Activated T-helper 1 cell treated with anti-CD3 and anti-CD28 coated beads, Interleukin-12 subunit alpha, Interleukin-12 subunit beta, Interleukin-2, Interleukin-4 antibody, amounts not matched to agents 30 ng/mL and 10 ng/mL and 1 ng/mL, durations not matched to agents 14 hours and 24 hours and 36 hours (primary cell): ENCODE data around the gene KRTAP21-3. TPM values are rescaled to one million over a fixed set of nuclear protein-coding genes. Genes with fewer than 3 reads are reported as not detected.

Source experiments
- DNase-seq: peaks from one replicate; pipeline ENCODE4 v3.0.0; 2021; ENCODE audit warnings: low spot score
- H3K27ac Mint-ChIP-seq: one replicate; pipeline ENCODE4 v1.8.0; 2021; ENCODE audit warnings: mild to moderate bottlenecking, mixed read lengths
- H3K27me3 Mint-ChIP-seq: one replicate; pipeline ENCODE4 v1.8.0; 2022; ENCODE audit warnings: mild to moderate bottlenecking, moderate library complexity, mixed read lengths; ENCODE audit not compliant: insufficient read depth
- H3K36me3 Mint-ChIP-seq: one replicate; pipeline ENCODE4 v1.8.0; 2021; ENCODE audit warnings: low read depth, mixed read lengths
- H3K4me1 Mint-ChIP-seq: one replicate; pipeline ENCODE4 v1.8.0; 2021; ENCODE audit warnings: low read depth, mixed read lengths
- H3K4me3 Mint-ChIP-seq: one replicate; pipeline ENCODE4 v1.8.0; 2021; ENCODE audit warnings: mild to moderate bottlenecking, moderate library complexity, mixed read lengths
- H3K9me3 Mint-ChIP-seq: one replicate; pipeline ENCODE4 v1.8.0; 2021; ENCODE audit warnings: mixed read lengths
- intact Hi-C: fragments of 100-400 bp; cut with micrococcal nuclease; formaldehyde crosslinking; loops from one replicate; pipeline ENCODE4 v1.15.1; 2024
- total RNA-seq: library from RNA; stranded (reverse); gene quantifications from 2 replicates; pipeline ENCODE4 v1.2.3, GENCODE V29; 2022

The KRTAP21-3 gene
- total RNA-seq, 1 donor from 2014 or later = not detected

- no peak for DNase-seq
- peaks cover 33% of the 10 kb centered on the region for H3K9me3 Mint-ChIP-seq
- H3K4me1 Mint-ChIP-seq = peaks cover 17% of the 10 kb centered on the region
- intact Hi-C loops = loop anchor here (1.0 to 10.0 kb wide), 4 partner anchors 8 to 1936 kb away; partner anchors contain the start of gene KRTAP21-3
- H3K36me3 Mint-ChIP-seq = peaks cover 6% of the 10 kb centered on the region
- peak overlapping the region; percentile 95 for H3K27ac Mint-ChIP-seq
- no peaks in the 10 kb centered on the region for H3K27me3 Mint-ChIP-seq
- no peak overlapping the region for H3K4me3 Mint-ChIP-seq
Measured at GRCh38 chr21:30710499-30710898, 8.1 kb downstream of the KRTAP21-3 start.

DNA sequence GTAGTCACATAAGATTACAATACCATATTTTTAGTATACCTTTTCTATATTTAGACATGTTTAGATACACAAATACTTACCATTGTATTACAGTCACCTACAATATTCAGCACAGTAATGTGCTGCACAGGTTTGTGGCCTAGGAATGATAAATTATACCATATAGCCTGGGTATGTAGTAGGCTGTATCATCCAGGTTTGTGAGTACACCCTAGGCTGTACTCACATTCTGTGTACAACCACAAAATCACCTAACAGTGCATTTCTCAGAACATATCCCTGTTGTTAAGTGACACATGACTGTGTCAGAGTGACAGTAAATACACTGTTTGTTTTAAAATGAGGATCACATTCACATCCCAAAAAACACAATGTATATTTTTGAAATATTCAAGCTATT lies 11.2 kb downstream of the KRTAP21-3 start:
- DNase-seq = no peak
- H3K27ac Mint-ChIP-seq = no peak overlapping the region
- H3K9me3 Mint-ChIP-seq = peaks cover 19% of the 10 kb centered on the region
- peaks cover 4% of the 10 kb centered on the region for H3K36me3 Mint-ChIP-seq
- intact Hi-C loops = no loop called here
- H3K27me3 Mint-ChIP-seq = peaks cover 2% of the 10 kb centered on the region
- H3K4me3 Mint-ChIP-seq = no peak overlapping the region
- H3K4me1 Mint-ChIP-seq = peaks cover 17% of the 10 kb centered on the region

DNA sequence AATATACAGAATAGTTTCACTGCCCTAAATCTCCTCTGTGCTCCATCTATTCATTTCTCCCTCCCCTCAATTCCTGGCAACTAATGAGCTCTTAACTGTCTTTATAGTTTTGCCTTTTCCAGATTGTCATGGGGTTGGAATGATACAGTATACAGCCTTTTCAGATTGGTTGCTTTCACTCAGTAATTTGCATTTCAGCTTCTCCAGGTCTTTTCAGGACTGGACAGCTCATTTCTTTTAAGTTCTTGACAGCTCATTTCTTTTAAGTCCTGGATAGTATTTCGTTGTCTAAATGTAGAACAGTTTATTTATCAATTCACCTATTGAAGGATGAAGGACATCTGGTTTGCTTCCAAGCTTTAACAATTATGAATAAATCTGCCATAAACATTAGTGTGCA lies 22.6 kb downstream of the KRTAP21-3 start:
- DNase-seq = no peak
- H3K27ac Mint-ChIP-seq = no peak overlapping the region
- no peak overlapping the region for H3K4me3 Mint-ChIP-seq
- H3K27me3 Mint-ChIP-seq = peaks cover 4% of the 10 kb centered on the region
- intact Hi-C loops = no loop called here
- H3K36me3 Mint-ChIP-seq = no peaks in the 10 kb centered on the region
- no peaks in the 10 kb centered on the region for H3K4me1 Mint-ChIP-seq
- H3K9me3 Mint-ChIP-seq = peaks cover 5% of the 10 kb centered on the region

DNA sequence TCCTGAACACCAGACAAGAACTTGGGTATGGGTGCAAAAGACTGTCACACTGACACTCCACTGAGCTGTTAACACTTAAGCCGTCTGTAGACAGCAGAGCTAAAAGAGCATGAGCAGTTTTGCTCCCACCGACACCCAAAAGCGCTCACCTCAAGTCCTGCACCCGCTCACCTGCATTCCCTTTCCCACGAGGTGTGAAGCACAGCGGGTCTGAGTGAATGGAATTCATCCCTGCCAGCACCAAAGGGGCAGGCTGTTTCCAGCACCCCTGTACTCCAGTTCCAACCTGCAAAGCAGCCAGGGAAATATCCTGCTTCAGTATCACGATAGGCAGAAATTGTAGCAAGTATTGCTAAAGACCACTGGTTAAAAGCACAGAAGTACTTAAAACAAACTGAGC lies 28.8 kb downstream of the KRTAP21-3 start:
- H3K4me1 Mint-ChIP-seq = no peaks in the 10 kb centered on the region
- H3K36me3 Mint-ChIP-seq = no peaks in the 10 kb centered on the region
- intact Hi-C loops = no loop called here
- no peak overlapping the region for H3K27ac Mint-ChIP-seq
- DNase-seq = no peak
- H3K4me3 Mint-ChIP-seq = no peak overlapping the region
- no peaks in the 10 kb centered on the region for H3K9me3 Mint-ChIP-seq
- peaks cover 6% of the 10 kb centered on the region for H3K27me3 Mint-ChIP-seq

DNA sequence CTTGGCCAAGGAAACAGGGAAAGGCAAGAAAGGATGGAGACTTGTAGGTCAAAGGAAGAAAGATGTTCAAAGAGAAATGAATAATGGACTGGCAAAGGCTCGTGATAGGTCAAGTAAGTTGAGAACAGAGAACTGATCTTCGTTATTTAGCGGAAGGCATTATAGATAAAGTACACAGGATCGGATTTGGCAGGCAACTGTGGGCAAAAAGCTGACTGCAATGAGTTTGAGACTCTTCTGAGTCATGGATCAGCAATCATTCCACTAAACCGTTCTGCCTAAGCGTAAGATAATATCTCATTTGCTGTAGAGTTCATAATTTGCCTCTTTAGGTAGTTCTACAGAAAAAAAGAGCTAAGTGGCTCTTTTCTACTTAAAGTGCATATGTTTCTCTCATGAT lies 34.1 kb downstream of the KRTAP21-3 start:
- intact Hi-C loops = no loop called here
- H3K36me3 Mint-ChIP-seq = no peaks in the 10 kb centered on the region
- no peak overlapping the region for H3K27ac Mint-ChIP-seq
- no peaks in the 10 kb centered on the region for H3K4me1 Mint-ChIP-seq
- no peak overlapping the region for H3K4me3 Mint-ChIP-seq
- no peaks in the 10 kb centered on the region for H3K9me3 Mint-ChIP-seq
- DNase-seq = no peak
- peaks cover 2% of the 10 kb centered on the region for H3K27me3 Mint-ChIP-seq

DNA sequence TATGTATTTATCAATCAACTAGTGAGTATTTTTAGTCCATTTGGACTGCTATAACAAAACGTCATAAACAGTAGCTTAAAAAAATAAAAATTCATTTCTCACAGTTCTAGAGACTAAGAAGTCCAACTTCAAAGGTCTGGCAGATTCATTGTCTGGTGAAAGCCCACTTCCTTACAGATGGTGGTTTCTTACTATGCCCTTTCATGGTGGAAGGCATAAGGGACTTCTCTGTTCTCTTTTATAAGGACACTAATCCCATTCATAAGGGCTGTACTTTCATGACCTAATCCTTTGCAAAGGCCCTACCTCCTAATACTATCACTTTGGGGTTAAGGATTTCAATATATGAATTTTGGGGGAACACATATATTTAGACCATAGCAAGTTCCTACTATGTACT lies 38.0 kb downstream of the KRTAP21-3 start:
- H3K27ac Mint-ChIP-seq = no peak overlapping the region
- no peaks in the 10 kb centered on the region for H3K27me3 Mint-ChIP-seq
- H3K36me3 Mint-ChIP-seq = no peaks in the 10 kb centered on the region
- H3K9me3 Mint-ChIP-seq = no peaks in the 10 kb centered on the region
- H3K4me1 Mint-ChIP-seq = no peaks in the 10 kb centered on the region
- H3K4me3 Mint-ChIP-seq = no peak overlapping the region
- intact Hi-C loops = no loop called here
- no peak for DNase-seq

- H3K27me3 Mint-ChIP-seq = no peaks in the 10 kb centered on the region
- H3K36me3 Mint-ChIP-seq = no peaks in the 10 kb centered on the region
- H3K4me1 Mint-ChIP-seq = no peaks in the 10 kb centered on the region
- H3K4me3 Mint-ChIP-seq = no peak overlapping the region
- intact Hi-C loops = no loop called here
- no peaks in the 10 kb centered on the region for H3K9me3 Mint-ChIP-seq
- no peak for DNase-seq
- no peak overlapping the region for H3K27ac Mint-ChIP-seq
Measured at GRCh38 chr21:30676737-30677136, 41.8 kb downstream of the KRTAP21-3 start.

- H3K36me3 Mint-ChIP-seq = no peaks in the 10 kb centered on the region
- intact Hi-C loops = no loop called here
- H3K9me3 Mint-ChIP-seq = peaks cover 11% of the 10 kb centered on the region
Measured at GRCh38 chr21:30674312-30674711, 44.3 kb downstream of the KRTAP21-3 start.

GRCh38 chr21:30672985-30673650 lies 45.5 kb downstream of the KRTAP21-3 start:
- Mint-ChIP-seq H3K27me3 (no peaks in the 10 kb centered on the region), H3K36me3 (no peaks in the 10 kb centered on the region), H3K27ac (no peak overlapping the region), H3K4me1 (no peaks in the 10 kb centered on the region), H3K9me3 (peaks cover 11% of the 10 kb centered on the region), H3K4me3 (no peak overlapping the region)
- DNase-seq = no peak
- intact Hi-C loops = no loop called here

More at GRCh38 chr21:30674312-30674711, 44.3 kb downstream of the KRTAP21-3 start:
- H3K4me1 Mint-ChIP-seq = no peaks in the 10 kb centered on the region
- DNase-seq = no peak
- no peak overlapping the region for H3K4me3 Mint-ChIP-seq
- H3K27ac Mint-ChIP-seq = no peak overlapping the region
- no peaks in the 10 kb centered on the region for H3K27me3 Mint-ChIP-seq

DNA sequence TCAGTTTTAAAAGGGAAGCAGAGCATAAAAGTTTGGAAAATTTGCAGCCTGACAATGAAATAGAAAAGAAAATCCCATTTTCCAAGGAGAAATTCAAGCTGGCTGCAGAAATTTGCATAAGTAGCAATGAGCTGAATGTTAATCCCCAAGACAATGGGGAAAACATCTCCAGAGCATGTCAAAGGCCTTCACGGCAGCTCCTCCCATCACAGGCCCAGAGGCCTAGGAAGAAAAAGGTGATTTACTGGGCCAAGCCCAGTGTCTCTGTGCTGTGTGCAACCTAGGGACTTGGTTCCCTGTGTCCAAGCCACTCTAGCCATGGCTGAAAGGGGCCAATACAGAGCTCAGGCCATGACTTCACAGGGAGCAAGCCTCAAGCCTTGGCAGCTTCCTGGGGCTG lies 49.8 kb downstream of the KRTAP21-3 start:
- Mint-ChIP-seq H3K27me3 (no peaks in the 10 kb centered on the region), H3K4me1 (no peaks in the 10 kb centered on the region), H3K36me3 (no peaks in the 10 kb centered on the region), H3K9me3 (peaks cover 16% of the 10 kb centered on the region), H3K27ac (no peak overlapping the region), H3K4me3 (no peak overlapping the region)
- intact Hi-C loops = no loop called here
- no peak for DNase-seq

Other genes starting within 250 kb of the KRTAP21-3 start
- gene KRTAP19-1, start 238.4 kb downstream of the KRTAP21-3 start, total RNA-seq = not detected in 2 replicates
- not detected in 2 replicates for gene KRTAP19-2, start 231.3 kb downstream of the KRTAP21-3 start, total RNA-seq
- gene KRTAP19-3, start 226.8 kb downstream of the KRTAP21-3 start, total RNA-seq = not detected in 2 replicates
- not detected in 2 replicates for gene KRTAP19-4, start 221.6 kb downstream of the KRTAP21-3 start, total RNA-seq
- not detected in 2 replicates for gene KRTAP19-5, start 216.6 kb downstream of the KRTAP21-3 start, total RNA-seq
- gene KRTAP19-6, start 176.9 kb downstream of the KRTAP21-3 start, total RNA-seq = not detected in 2 replicates
- not detected in 2 replicates for gene KRTAP19-7, start 157.5 kb downstream of the KRTAP21-3 start, total RNA-seq
- not detected in 2 replicates for gene KRTAP22-2, start 128.4 kb downstream of the KRTAP21-3 start, total RNA-seq
- gene KRTAP6-3, start 126.3 kb downstream of the KRTAP21-3 start, total RNA-seq = not detected in 2 replicates
- gene KRTAP6-2, start 119.9 kb downstream of the KRTAP21-3 start, total RNA-seq = not detected in 2 replicates
- not detected in 2 replicates for gene KRTAP22-1, start 117.7 kb downstream of the KRTAP21-3 start, total RNA-seq
- gene KRTAP6-1, start 104.8 kb downstream of the KRTAP21-3 start, total RNA-seq = not detected in 2 replicates
- not detected in 2 replicates for gene KRTAP20-1, start 102.4 kb downstream of the KRTAP21-3 start, total RNA-seq
- not detected in 2 replicates for gene KRTAP20-4, start 98.2 kb downstream of the KRTAP21-3 start, total RNA-seq
- not detected in 2 replicates for gene KRTAP20-2, start 83.6 kb downstream of the KRTAP21-3 start, total RNA-seq
- gene KRTAP20-3, start 75.9 kb downstream of the KRTAP21-3 start, total RNA-seq = not detected in 2 replicates
- not detected in 2 replicates for gene KRTAP21-2, start 28.5 kb upstream of the KRTAP21-3 start, total RNA-seq
- not detected in 2 replicates for gene KRTAP21-1, start 36.7 kb upstream of the KRTAP21-3 start, total RNA-seq
- gene KRTAP8-1, start 94.5 kb upstream of the KRTAP21-3 start, total RNA-seq = not detected in 2 replicates
- not detected in 2 replicates for gene KRTAP7-1, start 111.0 kb upstream of the KRTAP21-3 start, total RNA-seq
- not detected in 2 replicates for gene KRTAP11-1, start 162.8 kb upstream of the KRTAP21-3 start, total RNA-seq